Measurements from ENCODE around the gene HK3. TPM values are rescaled to one million over a fixed set of nuclear protein-coding genes. Genes with fewer than 3 reads are reported as not detected.

The HK3 gene
- total RNA-seq, 1 donor from 2014 or later = not detected

GRCh38 chr5:176833286-176833685 lies 65.9 kb downstream of the HK3 start:
- Histone ChIP-seq H3K27me3 (peaks cover 6% of the 10 kb centered on the region), H3K36me3 (no peaks in the 10 kb centered on the region), H4K20me1 (ENCODE audit: low read depth) (peaks cover 29% of the 10 kb centered on the region), H3K4me1 (peaks cover 7% of the 10 kb centered on the region), H3K4me3 (no peak overlapping the region), H2AFZ (replicated peaks) (no peak overlapping the region), H3K79me2 (ENCODE audit: low read depth) (no peaks in the 10 kb centered on the region), H3K9ac (no peak overlapping the region), H3K9me3 (ENCODE audit: low read depth) (no peaks in the 10 kb centered on the region), H3K4me2 (no peak overlapping the region), H3K27ac (no peak overlapping the region), H3F3A (ENCODE audit: low read depth) (peaks cover 8% of the 10 kb centered on the region)
- DNase-seq (ENCODE audit: low spot score) = no peak
- H3K4me1 Mint-ChIP-seq = no peaks in the 10 kb centered on the region
- no peak overlapping the region for H3K27ac Mint-ChIP-seq
- H3K27me3 Mint-ChIP-seq (ENCODE audit: insufficient read depth, low read depth) = peaks cover 46% of the 10 kb centered on the region
- no peaks in the 10 kb centered on the region for H3K36me3 Mint-ChIP-seq
- TF ChIP-seq EZH2 (IDR thresholded peaks at IDR 0.05) (no peak), EZH2phosphoT487 (IDR thresholded peaks at IDR 0.05) (no peak), CTCF (IDR thresholded peaks at IDR 0.05) (no peak)
- H3K9me3 Mint-ChIP-seq = no peaks in the 10 kb centered on the region
- no peak overlapping the region for H3K4me3 Mint-ChIP-seq

GRCh38 chr5:176832162-176832561 lies 67.0 kb downstream of the HK3 start:
- no peaks in the 10 kb centered on the region for H3K9me3 Mint-ChIP-seq
- TF ChIP-seq EZH2phosphoT487 (IDR thresholded peaks at IDR 0.05) (no peak), EZH2 (IDR thresholded peaks at IDR 0.05) (no peak), CTCF (IDR thresholded peaks at IDR 0.05) (no peak)

GRCh38 chr5:176831425-176831824 lies 67.7 kb downstream of the HK3 start:
- peaks cover 7% of the 10 kb centered on the region for H3K4me1 ChIP-seq
- H3F3A ChIP-seq (ENCODE audit: low read depth) = peaks cover 4% of the 10 kb centered on the region
- H3K9me3 Mint-ChIP-seq = no peaks in the 10 kb centered on the region
- H3K27me3 Mint-ChIP-seq (ENCODE audit: insufficient read depth, low read depth) = peaks cover 32% of the 10 kb centered on the region
- H3K36me3 Mint-ChIP-seq = no peaks in the 10 kb centered on the region
- H3K79me2 ChIP-seq (ENCODE audit: low read depth) = no peaks in the 10 kb centered on the region
- H3K27me3 ChIP-seq = no peaks in the 10 kb centered on the region
- H3K4me3 Mint-ChIP-seq = no peak overlapping the region
- H3K9ac ChIP-seq = no peak overlapping the region
- DNase-seq (ENCODE audit: low spot score) = no peak
- H3K9me3 ChIP-seq (ENCODE audit: low read depth) = no peaks in the 10 kb centered on the region
- H3K36me3 ChIP-seq = no peaks in the 10 kb centered on the region
- H3K4me3 ChIP-seq = no peak overlapping the region
- peaks cover 12% of the 10 kb centered on the region for H4K20me1 ChIP-seq (ENCODE audit: low read depth)
- H3K27ac ChIP-seq = no peak overlapping the region
- H2AFZ ChIP-seq (replicated peaks) = no peak overlapping the region
- H3K27ac Mint-ChIP-seq = no peak overlapping the region
- no peaks in the 10 kb centered on the region for H3K4me1 Mint-ChIP-seq
- H3K4me2 ChIP-seq = no peak overlapping the region
- TF ChIP-seq EZH2phosphoT487 (IDR thresholded peaks at IDR 0.05) = no peak
- TF ChIP-seq CTCF (IDR thresholded peaks at IDR 0.05) = no peak
- TF ChIP-seq EZH2 (IDR thresholded peaks at IDR 0.05) = no peak

More at GRCh38 chr5:176832162-176832561, 67.0 kb downstream of the HK3 start:
- no peaks in the 10 kb centered on the region for H3K36me3 Mint-ChIP-seq
- no peak overlapping the region for H3K4me3 ChIP-seq
- no peak for DNase-seq (ENCODE audit: low spot score)
- H3K9me3 ChIP-seq (ENCODE audit: low read depth) = no peaks in the 10 kb centered on the region
- no peaks in the 10 kb centered on the region for H3K36me3 ChIP-seq
- no peak overlapping the region for H3K27ac Mint-ChIP-seq
- no peaks in the 10 kb centered on the region for H3K4me1 Mint-ChIP-seq
- H3K4me3 Mint-ChIP-seq = no peak overlapping the region
- peaks cover 37% of the 10 kb centered on the region for H3K27me3 Mint-ChIP-seq (ENCODE audit: insufficient read depth, low read depth)
- H3K4me1 ChIP-seq = peaks cover 7% of the 10 kb centered on the region
- peaks cover 20% of the 10 kb centered on the region for H4K20me1 ChIP-seq (ENCODE audit: low read depth)
- H3K27me3 ChIP-seq = no peaks in the 10 kb centered on the region
- no peak overlapping the region for H3K4me2 ChIP-seq
- H3K9ac ChIP-seq = no peak overlapping the region
- H3K79me2 ChIP-seq (ENCODE audit: low read depth) = no peaks in the 10 kb centered on the region
- H2AFZ ChIP-seq (replicated peaks) = no peak overlapping the region
- H3F3A ChIP-seq (ENCODE audit: low read depth) = peaks cover 4% of the 10 kb centered on the region
- no peak overlapping the region for H3K27ac ChIP-seq

Measured in neural progenitor cell (in vitro differentiated cells).